HFFc6 (cell line): ENCODE data around the gene STX11. TPM values are rescaled to one million over a fixed set of nuclear protein-coding genes. Genes with fewer than 3 reads are reported as not detected.
A peak's percentile ranks its signal among the peaks of the same experiment; 100 is the strongest.

Source experiments
- DNase-seq: peaks from one replicate; pipeline ENCODE4 v3.0.0-alpha.2; 2018
- H3K27ac Mint-ChIP-seq: 2 replicates; pipeline ENCODE4 v1.8.0; 2020; ENCODE audit warnings: mild to moderate bottlenecking, mixed read lengths
- H3K27me3 Mint-ChIP-seq: 2 replicates; pipeline ENCODE4 v1.8.0; 2021; ENCODE audit warnings: mild to moderate bottlenecking, moderate library complexity, mixed read lengths; ENCODE audit not compliant: insufficient read depth
- H3K36me3 Mint-ChIP-seq: 2 replicates; pipeline ENCODE4 v1.8.0; 2021; ENCODE audit warnings: low read depth, mixed read lengths
- H3K4me1 Mint-ChIP-seq: 2 replicates; pipeline ENCODE4 v1.8.0; 2020; ENCODE audit warnings: low read depth, mixed read lengths
- H3K4me3 Mint-ChIP-seq: 2 replicates; pipeline ENCODE4 v1.8.0; 2020; ENCODE audit warnings: mild to moderate bottlenecking, moderate library complexity, mixed read lengths
- H3K9me3 Mint-ChIP-seq: 2 replicates; pipeline ENCODE4 v1.8.0; 2020; ENCODE audit warnings: mild to moderate bottlenecking, mixed read lengths
- CTCF ChIP-seq: fragments of 200-600 bp; sonication (generic); IDR thresholded peaks from 2 replicates; pipeline ENCODE4 v1.5.0; 2021; ENCODE audit warnings: antibody characterized with exemption, mild to moderate bottlenecking
- total RNA-seq, 6 experiments: library from RNA; stranded (reverse); fragmentation: NEBNext Ultra II Directional; extraction: Animal tissue kit (Norgen Biotek cat#: 25700); gene quantifications; 2 replicates in 1 of 6; 3 replicates in 5 of 6; pipeline ENCODE4 v1.2.3, GENCODE V29; 2021

STX11 gene
- total RNA-seq, 6 experiments from 2014 or later = 0.30 to 0.53 (median 0.37) TPM

- H3K27ac Mint-ChIP-seq = peak overlapping the region; percentile 90
- no peak for TF ChIP-seq CTCF
- H3K27me3 Mint-ChIP-seq = peaks cover 4% of the 10 kb centered on the region
- peaks cover 46% of the 10 kb centered on the region for H3K4me1 Mint-ChIP-seq
- no peak for DNase-seq
- 0 out of 2 replicates have a peak, but pooled peaks cover 7% of the 10 kb centered on the region for H3K36me3 Mint-ChIP-seq
- peak overlapping the region; percentile 94 for H3K4me3 Mint-ChIP-seq
- H3K9me3 Mint-ChIP-seq = peaks cover 11% of the 10 kb centered on the region
Measured at GRCh38 chr6:144217264-144217663, 66.9 kb downstream of the STX11 start.

DNA sequence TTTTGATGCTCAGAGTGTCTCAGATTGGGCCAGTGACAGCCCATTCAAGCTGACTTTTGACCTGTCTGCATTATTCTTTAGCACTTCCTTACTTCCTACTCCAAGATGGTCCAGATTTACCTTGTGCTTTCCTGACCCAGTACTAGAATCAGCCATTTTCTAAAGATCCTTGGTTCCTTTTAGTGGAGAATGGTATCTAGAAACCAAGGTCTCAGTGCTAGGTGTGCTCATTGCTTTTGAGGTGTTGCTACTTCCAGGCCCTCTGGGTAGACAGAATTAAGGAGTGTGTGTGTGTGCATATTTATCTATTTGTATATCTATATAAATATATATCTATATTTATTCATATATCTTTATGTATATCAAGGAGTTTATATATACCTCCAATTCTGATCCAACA lies 67.5 kb downstream of the STX11 start:
- Mint-ChIP-seq H3K36me3 (0 out of 2 replicates have a peak, but pooled peaks cover 7% of the 10 kb centered on the region), H3K4me1 (peaks cover 46% of the 10 kb centered on the region), H3K4me3 (peak overlapping the region; percentile 94), H3K9me3 (peaks cover 11% of the 10 kb centered on the region), H3K27me3 (peaks cover 4% of the 10 kb centered on the region), H3K27ac (no peak overlapping the region)
- no peak for TF ChIP-seq CTCF
- no peak for DNase-seq

DNA sequence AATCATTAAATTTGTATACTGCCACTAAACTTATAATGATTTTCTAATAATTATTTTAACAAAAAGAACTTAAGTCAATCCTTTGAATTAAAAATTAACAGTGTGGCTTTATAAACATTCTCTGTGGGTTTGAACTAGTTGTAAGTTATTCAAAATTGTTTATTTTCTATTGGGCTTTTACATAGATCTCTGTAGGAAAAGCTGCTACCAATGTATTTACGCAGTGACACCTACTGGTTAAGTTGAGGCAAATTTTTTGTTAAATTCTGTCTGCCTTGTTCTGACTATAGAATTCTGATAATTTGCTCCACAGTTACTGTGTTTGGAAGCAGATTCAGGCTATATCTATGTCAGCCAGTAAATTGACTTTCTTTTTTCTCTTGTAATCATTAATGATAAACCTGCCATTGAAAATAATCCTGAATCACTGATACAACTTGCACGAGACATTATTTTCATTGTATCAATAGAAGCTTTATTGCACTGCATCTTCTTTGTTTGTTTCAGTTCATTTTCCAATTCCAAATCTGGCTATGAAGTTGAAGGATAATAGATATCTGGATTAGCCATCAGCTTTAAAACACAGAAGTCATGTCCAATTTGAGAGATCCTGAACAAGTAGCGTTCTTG lies 68.9 kb downstream of the STX11 start:
- no peak overlapping the region for H3K27ac Mint-ChIP-seq
- peaks cover 55% of the 10 kb centered on the region for H3K4me1 Mint-ChIP-seq
- peak; percentile 66 for DNase-seq
- peaks cover 4% of the 10 kb centered on the region for H3K9me3 Mint-ChIP-seq
- peak; percentile 86 for TF ChIP-seq CTCF
- H3K36me3 Mint-ChIP-seq = no peaks in the 10 kb centered on the region
- peaks cover 6% of the 10 kb centered on the region for H3K27me3 Mint-ChIP-seq
- no peak overlapping the region for H3K4me3 Mint-ChIP-seq

GRCh38 chr6:144220031-144220790 lies 69.9 kb downstream of the STX11 start:
- Mint-ChIP-seq H3K4me1 (peaks cover 52% of the 10 kb centered on the region), H3K4me3 (no peak overlapping the region), H3K36me3 (no peaks in the 10 kb centered on the region), H3K27me3 (peaks cover 9% of the 10 kb centered on the region), H3K9me3 (peaks cover 4% of the 10 kb centered on the region), H3K27ac (no peak overlapping the region)
- no peak for DNase-seq
- no peak for TF ChIP-seq CTCF

GRCh38 chr6:144223686-144224085 lies 73.4 kb downstream of the STX11 start:
- DNase-seq = no peak
- Mint-ChIP-seq H3K4me3 (no peak overlapping the region), H3K9me3 (no peaks in the 10 kb centered on the region), H3K27me3 (peaks cover 9% of the 10 kb centered on the region; the same call in 1 of the 2 replicates), H3K27ac (no peak overlapping the region), H3K36me3 (no peaks in the 10 kb centered on the region), H3K4me1 (peaks cover 25% of the 10 kb centered on the region)
- TF ChIP-seq CTCF = no peak
